GM19467 (cell line): Measurements from ENCODE around the gene ISOC2.
A peak's percentile ranks its signal among the peaks of the same experiment; 100 is the strongest.
"Not testable (repeated sequence)": the region's sequence is repeated elsewhere in the genome, so short reads cannot be mapped to it uniquely, and the experiment has no call there.

Source experiments
- ATAC-seq: cut with Tn5 transposase; IDR thresholded peaks from one replicate; pipeline ENCODE4 v1.9.1; 2021; ENCODE audit warnings: mild to moderate bottlenecking, moderate library complexity; ENCODE audit not compliant: unreplicated experiment

Gene ISOC2

GRCh38 chr19:55418185-55418584, 43.3 kb downstream of the ISOC2 start:
- no peak for ATAC-seq

DNA sequence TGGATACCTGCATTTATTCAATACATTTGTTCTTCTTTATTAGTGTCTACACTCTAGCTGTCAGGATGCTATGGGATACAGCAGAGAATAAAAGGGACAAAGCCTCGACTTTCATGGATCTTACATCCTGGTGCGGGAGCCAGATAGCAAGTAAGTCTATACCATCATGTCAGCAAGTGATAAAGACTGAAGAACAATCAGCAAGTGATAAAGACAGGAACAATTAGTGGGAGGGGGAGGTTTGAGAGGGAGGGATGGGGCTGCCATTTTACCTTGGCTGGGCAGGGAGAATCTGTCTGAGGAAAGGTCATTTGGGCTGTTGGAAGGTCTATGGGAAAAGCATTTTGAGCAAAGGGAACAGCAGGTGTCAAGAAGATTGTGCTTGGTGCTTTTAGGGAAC, 51.3 kb downstream of the ISOC2 start:
- ATAC-seq: no peak

- not testable (repeated sequence) for ATAC-seq
Observed at GRCh38 chr19:55409179-55409578, 52.3 kb downstream of the ISOC2 start.

- ATAC-seq: no peak
Observed at GRCh38 chr19:55408533-55408872, 52.9 kb downstream of the ISOC2 start.

DNA sequence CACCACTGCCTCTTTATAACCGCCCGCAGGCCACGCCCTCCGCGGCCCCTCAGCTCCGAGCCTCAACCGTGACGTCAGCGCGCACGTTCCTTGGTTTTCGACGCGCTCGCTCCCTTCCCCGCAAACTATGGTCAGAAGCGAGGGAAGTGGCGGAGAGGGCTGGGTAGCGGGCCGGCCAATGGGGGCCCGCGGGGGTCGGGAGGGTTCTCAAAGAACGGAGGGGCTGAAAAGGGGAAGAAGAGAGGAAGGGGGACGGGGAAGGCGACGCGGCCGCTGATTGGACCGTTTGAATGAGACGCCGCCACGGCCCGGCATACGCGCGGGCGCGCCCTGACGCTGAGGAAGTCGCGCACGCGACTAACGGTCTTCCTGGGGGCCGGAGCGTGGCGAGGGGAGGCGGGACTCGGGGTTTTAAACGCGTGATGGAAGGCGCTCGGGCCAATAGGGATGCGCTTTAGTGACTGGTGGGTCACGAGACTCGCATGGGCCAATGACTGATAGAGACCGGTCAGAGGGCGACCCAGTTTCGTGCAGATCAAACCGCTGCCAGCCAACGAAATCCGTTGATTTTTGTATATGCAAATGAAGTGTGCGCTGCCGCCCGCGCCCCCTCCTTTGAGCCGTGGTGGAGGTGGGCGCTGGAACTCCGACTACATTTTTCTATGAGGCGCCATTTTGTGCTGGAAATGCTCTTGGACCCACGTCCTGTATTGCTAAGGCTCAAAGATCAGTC, 53.5 kb downstream of the ISOC2 start:
- ATAC-seq: peak; percentile 77

- ATAC-seq: peak; percentile 8
Observed at GRCh38 chr19:55407550-55407799, 54.0 kb downstream of the ISOC2 start, which contains the start of gene UBE2S. Gene UBE2S (minus strand): TSS chr19:55407788. CDS start chr19:55407589, 199 bp downstream.

GRCh38 chr19:55406826-55407549, 54.5 kb downstream of the ISOC2 start:
- ATAC-seq: no peak

DNA sequence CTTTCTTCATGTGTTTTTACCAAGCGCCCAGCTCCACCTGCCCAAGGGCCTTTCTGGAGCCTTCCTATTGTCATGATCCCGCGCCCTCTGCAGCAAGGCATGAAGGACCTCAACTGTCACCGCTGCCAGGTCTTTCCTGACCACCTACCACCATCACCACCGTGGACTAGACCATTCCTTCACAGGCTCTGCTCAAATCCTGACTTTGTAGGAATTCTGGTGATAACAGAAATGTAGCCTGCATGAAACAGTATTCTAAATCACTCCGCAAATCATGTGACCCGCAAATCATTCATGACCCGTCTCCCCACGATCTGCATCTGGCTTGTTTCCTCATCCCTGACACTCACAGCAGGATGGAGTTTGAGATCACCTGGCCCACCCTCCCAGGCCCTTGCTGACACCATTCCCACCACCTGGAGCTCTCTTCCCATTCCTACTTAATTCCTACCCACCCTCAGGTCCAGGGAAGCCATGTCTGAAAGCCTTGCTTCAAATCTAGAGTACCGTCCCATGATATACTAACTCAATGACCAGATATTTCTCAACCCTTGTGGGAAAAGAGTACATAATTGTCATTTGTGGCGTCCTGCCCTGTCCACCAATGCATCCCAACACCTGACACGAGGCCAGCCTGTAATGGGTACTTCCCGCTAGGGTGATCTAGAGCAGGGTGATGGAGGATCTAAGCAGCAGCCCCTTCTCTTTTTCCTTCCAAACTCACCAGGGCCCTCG, 55.2 kb downstream of the ISOC2 start:
- no peak for ATAC-seq

DNA sequence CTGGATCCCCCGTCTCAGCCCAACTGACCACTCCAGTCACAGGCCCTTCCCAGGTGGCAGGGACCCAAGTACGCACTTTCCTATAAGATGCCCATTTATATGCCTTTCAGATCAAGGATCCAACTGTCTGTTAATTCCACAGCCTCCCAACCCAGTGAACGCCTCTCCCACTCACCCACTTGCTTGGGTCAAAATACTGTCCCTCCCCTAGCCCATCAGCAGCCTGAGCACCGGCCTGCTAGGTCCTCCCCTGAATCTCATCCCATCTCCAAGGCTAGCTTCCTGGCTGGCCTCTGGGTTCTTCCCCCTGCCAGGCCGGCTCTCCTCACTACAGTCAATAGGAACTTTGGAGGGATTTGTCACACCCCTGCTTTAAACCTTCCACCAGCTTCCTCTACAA, 55.8 kb downstream of the ISOC2 start:
- no peak for ATAC-seq
